GM08714 (cell line): ENCODE data around the gene PRDM16.

Source experiments
- H3K4me3 ChIP-seq: fragments of 200-500 bp; sonication (Bioruptor generic); 2 replicates; pipeline ENCODE4 v1.5.1; 2014; ENCODE audit warnings: mild to moderate bottlenecking, low read length, inconsistent platforms
- ZNF274 ChIP-seq: IDR thresholded peaks from 2 replicates; pipeline ENCODE4 v1.6.1; 2012; ENCODE audit warnings: mild to moderate bottlenecking, low read depth, low read length

The PRDM16 gene

DNA sequence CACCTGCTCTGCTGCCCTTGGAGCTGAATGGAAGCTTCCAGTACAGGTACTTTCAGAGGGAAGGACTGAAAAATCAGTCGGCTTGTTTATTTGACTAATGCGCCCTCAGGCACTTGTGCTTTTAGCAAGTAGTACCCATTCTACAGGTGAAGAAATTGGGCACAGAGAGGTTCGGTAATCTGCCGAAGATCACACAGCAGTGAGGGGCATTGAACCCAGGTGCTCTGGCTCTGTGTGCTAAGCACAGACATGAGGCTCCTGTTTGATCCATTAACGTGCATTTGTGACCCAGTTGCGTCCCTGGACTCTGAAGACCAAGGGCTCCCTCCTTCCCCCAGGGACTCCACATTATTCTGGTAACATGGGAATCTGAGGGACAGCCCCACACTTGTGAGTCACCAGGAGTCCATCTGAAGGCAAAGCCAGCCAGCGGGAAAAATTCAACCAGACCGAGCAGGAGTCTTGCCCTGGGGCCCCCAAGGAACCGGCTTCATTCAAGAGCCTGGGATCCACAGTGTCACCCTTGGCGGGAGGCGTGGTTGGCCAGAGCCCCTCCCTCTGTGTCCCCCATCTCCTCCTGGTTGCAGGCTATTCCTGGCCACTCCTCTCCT is 193.1 kb downstream of the PRDM16 start:
- no peak for TF ChIP-seq ZNF274
- no peak overlapping the region for H3K4me3 ChIP-seq

DNA sequence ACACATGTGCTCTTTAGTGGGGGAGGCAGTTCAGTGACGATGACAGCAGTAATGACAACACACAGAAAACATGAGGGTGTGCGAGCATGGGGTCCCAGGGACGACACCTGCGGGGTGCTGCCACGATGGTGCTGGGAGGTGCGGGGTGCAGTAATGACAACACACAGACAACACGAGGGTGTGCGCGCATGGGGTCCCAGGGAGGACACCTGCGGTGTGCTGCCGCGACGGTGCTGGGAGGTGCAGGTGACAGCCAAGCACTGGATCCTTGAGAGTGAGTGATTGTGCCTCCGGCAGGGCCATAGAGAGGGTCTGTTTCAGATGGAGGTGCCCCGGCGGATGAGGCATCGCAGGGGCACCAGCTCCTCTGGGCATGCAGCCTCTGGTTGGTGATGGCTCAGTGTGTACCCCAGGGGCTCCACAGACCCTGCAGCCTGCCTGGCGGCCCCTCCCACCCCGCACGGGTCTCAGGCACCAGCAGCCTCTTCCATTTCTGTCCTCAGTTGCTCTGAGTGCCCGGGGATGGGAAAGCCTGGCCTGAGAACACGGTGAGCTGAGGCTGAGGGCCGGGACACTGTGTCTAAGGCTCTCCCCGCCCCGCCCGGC is 193.8 kb downstream of the PRDM16 start:
- no peak for TF ChIP-seq ZNF274
- H3K4me3 ChIP-seq = no peak overlapping the region

DNA sequence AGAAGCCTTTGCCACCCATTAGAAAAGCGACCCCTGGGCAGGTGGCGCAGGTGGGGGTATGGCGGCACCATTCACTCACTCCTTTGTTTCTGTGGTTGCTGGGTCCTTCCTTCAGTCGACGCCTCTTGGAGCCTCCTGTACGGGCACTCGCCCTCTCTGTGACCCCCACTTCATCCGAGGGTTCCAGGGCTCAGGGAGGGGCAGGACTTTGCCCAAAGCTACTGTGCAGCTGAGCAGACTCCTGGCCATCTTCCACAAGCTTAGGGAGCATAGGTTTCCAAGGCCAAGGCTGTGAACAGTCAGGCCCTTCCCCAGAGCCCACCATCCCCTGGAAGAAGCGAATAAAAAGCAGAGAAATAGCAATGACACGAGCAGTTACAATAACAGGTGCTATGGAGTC is 194.8 kb downstream of the PRDM16 start:
- TF ChIP-seq ZNF274 = no peak
- H3K4me3 ChIP-seq = no peak overlapping the region

DNA sequence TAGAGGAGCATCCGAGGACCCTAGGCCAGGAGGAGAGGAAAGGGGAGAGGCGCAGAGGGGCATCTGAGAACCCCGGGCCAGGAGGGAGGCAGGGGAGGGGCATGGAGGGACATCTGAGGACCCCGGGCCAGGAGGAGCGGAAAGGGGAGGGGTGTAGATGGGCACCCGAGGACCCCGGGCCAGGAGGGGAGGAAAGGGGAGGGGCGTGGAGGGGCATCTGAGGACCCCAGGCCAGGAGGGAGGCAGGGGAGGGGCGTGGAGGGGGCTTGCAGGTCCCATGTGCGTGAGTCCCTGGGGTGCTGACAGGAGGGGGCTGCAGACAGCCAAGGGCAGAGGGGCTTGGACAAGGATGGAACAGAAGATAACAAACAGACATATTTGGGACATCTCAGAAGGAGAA is 195.5 kb downstream of the PRDM16 start:
- no peak for TF ChIP-seq ZNF274
- no peak overlapping the region for H3K4me3 ChIP-seq

DNA sequence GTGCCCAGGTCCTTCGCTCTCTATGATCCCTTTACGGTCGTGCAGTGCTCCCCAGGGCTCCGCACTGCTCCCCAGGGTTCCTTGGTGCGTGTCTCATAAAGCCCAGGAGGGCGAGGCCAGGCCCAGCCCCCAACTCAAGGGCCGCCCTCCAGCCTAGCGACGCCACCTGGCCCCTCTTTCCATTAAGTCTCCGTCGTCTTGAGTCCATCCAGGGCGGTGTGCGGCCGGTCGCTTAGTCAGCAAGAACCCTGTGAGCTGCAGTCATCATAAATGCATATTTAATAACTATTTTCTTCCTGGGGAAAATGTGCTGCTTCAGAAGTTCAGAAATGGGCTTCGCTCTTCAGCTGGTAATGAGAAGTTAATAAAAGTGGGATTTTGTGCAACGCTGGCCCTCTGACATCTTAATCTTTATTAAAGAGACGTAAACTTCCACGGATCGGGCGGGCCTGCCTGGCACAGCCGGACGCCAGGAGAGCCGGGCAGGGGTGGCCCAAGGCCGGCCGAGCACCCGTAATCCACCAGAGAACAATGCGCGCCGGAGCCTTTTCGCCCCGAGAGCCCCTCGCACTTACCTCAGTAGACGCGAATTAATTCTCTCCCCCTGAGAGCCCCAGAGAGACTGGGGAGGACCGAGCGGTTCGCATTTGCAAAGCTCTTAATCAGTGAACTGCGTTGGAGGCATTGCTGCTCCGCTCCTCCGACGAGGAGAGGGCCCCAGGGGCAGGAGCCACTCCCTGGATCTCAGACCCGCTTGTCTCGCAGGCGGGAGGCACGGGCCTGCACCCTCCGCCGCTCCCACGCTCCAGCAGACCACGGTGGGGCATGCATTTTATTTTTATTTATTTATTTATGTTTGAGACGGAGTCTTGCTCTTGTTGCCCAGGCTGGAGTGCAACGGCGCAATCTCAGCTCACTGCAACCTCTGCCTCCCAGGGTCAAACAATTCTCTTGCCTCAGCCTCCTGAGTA is 197.1 kb downstream of the PRDM16 start:
- H3K4me3 ChIP-seq = no peak overlapping the region
- no peak for TF ChIP-seq ZNF274

GRCh38 chr1:3266870-3267549 is 198.0 kb downstream of the PRDM16 start:
- no peak for TF ChIP-seq ZNF274

DNA sequence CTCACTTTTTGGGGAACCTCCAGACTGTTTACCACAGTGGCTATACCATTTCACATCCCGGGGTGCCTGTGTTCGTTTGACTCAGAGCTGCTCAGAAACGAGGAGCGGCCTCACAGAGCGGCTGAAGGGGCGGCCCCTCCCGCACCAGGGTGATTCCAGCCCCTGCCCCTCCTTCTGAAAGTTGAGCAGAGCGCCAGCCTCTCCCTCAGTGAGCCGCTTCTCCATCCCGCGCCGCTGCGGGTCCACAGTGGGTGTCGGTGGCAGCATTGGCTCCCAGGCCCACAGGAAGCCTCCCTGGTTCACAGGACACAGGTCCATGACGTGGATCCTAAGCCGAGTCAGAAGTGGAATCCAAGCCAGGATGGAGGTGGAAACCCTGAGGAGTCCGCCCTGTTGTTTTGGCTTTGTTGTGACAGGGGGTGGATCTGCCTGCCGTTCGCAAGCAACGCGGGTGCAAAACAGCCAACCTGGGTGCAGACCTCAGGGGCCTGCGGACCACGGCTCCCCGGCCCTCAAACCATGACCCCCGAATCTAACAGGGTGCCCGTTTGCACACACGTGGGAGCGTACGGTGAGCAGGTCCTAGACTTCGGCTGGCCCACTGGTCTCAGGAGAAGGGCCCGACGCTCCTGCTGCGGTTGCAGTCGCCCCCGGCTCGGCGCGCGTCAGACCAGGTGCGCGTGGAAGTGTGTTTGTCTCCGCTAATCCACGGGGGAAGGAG is 198.7 kb downstream of the PRDM16 start:
- TF ChIP-seq ZNF274 = no peak
- H3K4me3 ChIP-seq = no peak overlapping the region

More at GRCh38 chr1:3266870-3267549, 198.0 kb downstream of the PRDM16 start:
- no peak overlapping the region for H3K4me3 ChIP-seq

- H3K4me3 ChIP-seq = no peak overlapping the region
- TF ChIP-seq ZNF274 = no peak
These were observed 199.3 kb downstream of the PRDM16 start for GRCh38 chr1:3268281-3268680.

DNA sequence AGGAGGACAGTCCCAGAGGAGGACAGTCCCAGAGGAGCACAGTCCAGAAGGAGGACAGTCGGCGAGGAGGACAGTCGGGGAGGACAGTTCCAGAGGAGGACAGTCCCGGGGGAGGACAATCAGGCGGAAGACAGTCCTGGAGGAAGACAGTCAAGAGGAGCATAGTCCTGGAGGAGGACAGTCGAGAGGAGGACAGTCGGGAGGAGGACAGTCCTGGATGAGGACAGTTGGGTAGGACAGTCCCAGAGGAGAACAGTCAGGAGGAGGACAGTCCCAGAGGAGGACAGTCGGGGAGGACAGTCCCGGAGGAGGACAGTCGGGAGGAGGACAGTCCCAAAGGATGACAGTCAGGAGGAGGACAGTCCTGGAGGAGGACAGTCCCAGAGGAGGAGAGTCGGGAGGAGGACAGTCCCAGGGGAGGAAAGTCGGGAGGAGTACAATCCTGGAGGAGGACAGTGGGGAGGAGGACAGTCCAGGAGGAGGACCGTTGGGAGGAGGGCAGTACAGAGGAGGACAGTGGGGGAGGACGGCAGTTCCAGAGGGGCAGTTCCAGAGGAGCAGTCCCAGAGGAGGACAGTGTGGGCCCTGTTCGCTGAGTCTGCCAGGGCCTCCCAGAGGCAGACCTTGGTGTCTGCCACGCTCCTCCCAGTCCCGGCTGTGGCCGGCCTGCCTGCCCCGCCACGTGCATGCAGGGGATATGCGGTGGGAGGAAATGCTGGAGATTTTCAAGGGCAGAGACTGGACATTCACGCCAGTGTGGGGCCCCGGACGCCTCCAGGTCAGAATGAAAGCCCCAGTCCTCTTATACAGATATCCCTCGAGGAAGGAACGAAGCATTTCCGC is 201.6 kb downstream of the PRDM16 start:
- H3K4me3 ChIP-seq = no peak overlapping the region
- no peak for TF ChIP-seq ZNF274

DNA sequence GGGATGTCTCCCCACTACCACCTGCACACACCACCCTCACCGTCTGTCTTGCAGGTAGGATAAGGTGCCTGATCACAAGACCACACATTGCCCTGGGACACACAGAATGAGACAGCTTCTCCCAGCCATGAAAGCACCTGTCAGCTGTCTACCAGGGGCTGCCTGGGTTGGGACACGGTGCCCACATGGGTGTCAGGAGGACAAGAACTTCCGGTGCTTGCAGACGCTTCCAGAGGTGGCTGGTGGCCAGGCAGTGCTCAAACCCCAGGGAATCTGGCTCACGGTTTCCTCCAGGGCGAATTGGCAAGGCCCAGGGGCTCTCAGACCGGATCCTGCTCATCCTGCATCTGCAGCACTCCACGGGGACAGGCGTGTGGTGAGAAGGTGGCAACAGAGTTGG is 202.9 kb downstream of the PRDM16 start:
- no peak overlapping the region for H3K4me3 ChIP-seq
- no peak for TF ChIP-seq ZNF274

- TF ChIP-seq ZNF274 = no peak
- H3K4me3 ChIP-seq = no peak overlapping the region
These were observed 203.5 kb downstream of the PRDM16 start for GRCh38 chr1:3272321-3273045.

DNA sequence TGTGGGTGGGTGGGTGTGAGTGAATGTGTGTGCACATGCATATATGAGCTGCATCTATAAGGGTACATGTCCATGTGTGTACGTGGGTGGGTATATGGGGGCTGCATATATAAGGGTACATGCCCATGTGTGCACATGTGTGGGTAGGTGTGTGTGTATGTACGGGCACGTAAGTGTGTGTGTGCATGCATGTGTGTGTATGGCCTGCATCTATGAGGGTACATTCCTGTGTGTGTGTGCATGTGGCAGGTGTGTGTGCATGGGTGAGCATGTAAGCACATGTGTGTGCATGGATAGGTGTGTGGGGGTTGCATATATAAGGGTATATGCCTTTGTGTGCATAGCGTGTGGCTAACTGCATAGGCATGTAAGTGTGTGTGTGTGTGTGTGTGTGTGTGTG is 204.4 kb downstream of the PRDM16 start:
- no peak for TF ChIP-seq ZNF274
- H3K4me3 ChIP-seq = no peak overlapping the region
